NCI-H2196 (cell line): ENCODE measurements around the gene AZIN2.

Experiments used
- DNase-seq: peaks from one replicate; lab custom pipeline; 2025; ENCODE audit not compliant: unreplicated experiment; lab: John Stamatoyannopoulos, UW

Gene AZIN2

DNA sequence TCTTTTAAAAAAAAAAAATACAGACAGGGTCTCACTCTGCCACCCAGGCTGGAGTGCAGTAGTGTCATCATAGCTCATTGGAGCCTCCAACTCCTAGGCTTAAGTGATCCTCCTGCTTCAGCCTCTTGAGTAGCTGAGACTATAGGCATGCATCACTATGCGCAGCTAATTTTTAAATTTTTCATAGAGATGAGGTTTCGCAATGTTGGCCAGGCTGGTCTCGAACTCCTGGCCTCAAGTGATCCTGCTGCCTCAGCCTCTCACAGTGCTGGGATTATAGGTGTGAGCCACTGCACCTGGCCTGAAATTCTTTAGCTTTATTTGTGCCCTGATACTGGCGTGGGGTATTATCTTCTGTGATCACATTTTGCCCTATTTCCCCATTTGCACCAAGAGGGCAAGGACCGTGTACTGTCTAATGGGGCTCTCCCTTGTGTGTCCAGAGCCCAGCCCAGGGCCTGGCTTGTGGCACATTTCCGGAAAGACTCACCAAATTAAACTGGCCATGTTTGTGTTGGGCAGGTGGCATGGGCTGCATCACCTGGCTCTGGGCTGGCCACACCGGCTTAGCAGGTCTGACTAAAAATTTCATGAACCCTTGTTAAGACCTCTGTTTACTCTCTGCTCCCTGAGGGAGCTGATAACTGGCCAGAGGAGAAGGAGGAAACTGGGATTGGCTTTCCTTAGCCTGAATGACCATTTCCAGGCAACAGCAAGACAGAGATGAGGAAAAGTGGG, 68.7 kb downstream of the AZIN2 start:
- DNase-seq = no peak

DNA sequence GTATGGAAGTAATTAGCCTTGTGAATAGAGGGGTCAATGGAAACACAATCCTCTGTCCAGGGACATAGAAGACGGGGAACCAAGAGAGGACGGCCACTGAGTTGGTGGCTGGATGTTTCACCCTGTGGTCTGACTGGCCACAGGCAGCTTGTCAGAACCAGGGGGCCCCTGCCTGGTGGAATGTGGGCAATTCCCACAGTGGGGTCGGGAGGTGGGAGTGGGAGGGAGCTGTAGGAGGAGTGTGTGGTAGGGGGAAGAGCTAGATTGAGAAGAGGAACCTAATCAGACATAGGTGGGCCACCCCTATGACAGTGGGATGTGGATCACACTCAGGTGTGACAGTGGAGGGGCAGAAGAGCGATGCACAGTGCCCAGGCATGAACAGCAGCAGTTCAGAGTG, 69.6 kb downstream of the AZIN2 start:
- no peak for DNase-seq

- DNase-seq = no peak
Observed at GRCh38 chr1:33151116-33151515, 70.2 kb downstream of the AZIN2 start.

DNA sequence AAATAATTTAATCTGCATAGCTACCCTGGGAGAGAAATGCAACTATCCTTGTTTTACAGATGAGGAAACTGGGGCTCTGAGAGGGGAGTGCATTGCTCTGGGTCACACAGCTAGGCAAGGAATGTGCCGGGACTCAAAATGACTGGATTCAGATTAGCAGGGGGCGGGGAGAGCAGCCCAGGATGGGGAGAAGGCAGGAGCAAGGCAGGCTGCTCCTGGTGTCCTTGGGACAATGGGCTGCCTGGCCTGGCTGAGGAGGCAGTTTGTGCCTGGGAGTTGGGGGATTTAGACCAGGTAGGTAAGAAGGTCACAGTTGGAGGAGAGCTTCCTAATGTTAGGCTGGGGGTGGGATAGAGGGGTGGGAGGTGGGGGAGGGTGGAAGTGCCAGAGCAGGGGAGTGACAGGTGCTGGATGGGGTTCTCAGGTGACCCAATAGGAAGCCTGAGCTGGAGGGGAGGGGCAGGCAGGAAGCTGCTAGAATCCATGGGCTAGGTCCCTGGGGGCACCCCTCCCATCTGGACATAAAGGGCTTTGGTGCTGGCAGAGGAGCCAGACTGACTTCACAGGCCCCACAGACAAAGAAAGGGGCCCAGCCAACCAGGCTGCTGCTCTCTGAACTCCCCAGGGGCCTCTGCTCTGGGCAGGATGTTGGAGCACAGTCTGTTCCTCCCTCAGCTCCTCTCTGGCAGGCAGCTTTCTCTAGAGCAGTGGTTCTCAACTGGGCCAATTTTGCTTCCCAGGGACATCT, 71.9 kb downstream of the AZIN2 start:
- peak; percentile 38 for DNase-seq

GRCh38 chr1:33153650-33154049, 72.7 kb downstream of the AZIN2 start:
- no peak for DNase-seq

DNA sequence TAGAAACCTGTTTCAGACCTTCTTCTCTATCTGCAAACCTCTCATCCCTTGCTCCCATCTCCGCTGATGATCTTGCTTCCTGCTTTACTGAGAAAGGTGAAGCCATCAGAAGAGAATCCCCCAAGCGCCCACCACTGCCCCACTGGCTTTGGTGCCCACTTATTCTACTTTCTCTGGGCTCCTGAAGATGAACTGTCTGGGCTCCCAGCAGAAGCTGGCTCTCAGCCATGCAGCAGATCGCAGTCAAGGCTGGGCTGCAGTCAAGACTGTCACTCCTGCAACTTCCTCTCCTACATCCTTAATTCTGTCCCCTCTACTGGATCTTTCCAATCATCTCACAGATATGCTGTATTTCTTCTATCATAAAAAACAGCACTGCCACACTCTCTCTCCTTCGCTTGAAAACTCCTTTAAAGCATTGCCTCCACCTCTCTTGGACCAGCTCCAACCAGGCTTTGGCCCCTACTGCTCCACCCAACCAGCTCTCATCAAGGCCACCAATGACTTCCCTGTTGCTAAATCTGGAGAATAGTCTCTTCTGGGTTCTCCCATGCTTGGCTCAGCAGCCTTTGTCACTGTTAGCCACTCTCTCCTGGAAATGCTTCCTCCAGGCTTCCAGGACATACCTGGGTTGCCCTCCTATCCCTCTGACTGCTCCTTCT, 75.1 kb downstream of the AZIN2 start:
- no peak for DNase-seq

GRCh38 chr1:33157131-33157530, 76.2 kb downstream of the AZIN2 start:
- DNase-seq = no peak

- no peak for DNase-seq
Observed at GRCh38 chr1:33158366-33158765, 77.4 kb downstream of the AZIN2 start.

- no peak for DNase-seq
Observed at GRCh38 chr1:33159577-33159976, 78.6 kb downstream of the AZIN2 start.

DNA sequence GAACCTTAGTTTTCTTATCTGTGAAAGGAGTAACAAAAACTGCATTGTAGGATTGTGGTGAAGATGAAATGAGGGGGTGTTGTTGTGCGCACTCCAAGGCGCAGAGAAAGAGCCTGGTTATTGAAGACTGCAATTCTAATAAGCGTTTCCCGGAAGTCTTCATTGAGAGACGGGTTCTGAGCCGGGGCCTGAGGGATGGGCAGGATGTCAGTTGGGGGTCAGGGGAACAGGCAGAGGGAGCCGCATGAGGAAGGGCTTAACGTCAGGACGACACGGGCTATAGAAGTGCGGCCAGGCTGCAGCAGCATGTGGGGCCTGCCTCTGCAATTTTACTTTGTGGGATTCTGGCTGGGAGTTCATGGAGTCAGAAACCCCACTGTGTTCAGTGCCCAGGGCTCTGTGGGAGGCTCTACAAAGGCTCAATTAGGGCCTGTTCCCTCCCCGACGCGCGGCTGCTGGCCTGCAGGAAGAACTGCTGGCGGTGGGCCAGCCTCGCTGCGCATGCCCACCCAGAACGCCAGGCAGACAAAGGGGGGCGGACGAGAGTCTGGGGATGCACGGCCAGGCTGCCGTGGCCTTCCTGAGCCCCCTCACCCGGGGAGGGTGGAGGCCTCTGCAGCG, 80.2 kb downstream of the AZIN2 start:
- no peak for DNase-seq

DNA sequence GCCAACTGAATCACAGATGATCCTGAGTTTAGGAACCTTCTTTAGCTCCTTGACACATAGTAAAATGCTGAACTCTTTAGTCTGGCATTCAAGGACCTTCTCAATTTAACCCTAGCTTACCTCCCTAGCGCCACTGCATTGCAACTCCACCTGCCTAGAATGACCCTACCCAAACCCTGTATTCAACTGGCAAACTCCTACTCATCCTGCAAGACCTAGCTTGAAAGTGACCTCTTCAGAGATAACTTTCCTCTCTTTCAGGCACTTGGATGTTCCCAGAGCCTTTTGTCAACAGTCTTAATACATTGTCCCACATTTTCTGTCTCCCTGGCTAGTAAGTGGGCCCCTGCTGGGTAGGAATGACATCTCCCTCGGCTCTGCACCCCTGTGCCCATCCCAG, 81.2 kb downstream of the AZIN2 start:
- no peak for DNase-seq

- DNase-seq = no peak
Observed at GRCh38 chr1:33163621-33164519, 82.9 kb downstream of the AZIN2 start.

GRCh38 chr1:33165209-33165608, 84.3 kb downstream of the AZIN2 start:
- DNase-seq = no peak

GRCh38 chr1:33165809-33166208, 84.9 kb downstream of the AZIN2 start:
- no peak for DNase-seq

DNA sequence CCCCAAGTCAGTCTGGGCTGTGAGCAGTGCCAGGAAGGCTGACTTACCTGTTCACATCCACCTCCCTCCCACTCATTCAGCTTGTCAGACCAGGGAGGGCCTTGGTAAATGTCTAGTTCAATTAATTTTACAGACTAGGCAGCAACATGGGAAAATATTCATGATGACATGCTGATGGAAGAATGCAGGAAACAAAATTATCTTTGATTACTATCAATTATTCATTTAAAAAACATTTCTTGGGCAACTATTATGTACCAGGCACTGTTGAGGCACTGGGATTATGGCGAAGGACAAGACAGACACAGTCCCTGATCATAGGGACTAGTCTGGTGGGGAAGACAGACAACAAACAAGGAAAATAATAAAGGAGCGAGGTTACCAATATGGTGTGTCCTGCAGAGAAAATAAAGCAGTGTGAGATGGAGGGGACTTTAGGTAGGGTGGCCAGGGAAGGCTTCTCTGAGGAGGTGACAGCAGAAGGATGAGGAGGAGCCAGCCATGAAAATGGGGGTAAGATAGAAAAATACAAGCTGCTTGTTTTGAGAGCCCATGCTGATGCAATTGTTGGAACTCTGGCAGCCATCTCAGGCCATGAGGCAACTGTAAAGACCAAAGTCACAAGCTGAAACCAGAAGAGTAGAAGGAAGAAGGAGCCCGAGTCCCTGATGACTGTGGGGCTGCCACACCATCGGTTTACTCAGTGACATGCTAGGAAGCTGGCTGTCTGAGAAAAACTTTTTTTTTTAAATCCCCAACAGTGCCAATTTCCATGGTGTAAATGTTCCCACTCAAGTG, 86.9 kb downstream of the AZIN2 start:
- DNase-seq = no peak

DNA sequence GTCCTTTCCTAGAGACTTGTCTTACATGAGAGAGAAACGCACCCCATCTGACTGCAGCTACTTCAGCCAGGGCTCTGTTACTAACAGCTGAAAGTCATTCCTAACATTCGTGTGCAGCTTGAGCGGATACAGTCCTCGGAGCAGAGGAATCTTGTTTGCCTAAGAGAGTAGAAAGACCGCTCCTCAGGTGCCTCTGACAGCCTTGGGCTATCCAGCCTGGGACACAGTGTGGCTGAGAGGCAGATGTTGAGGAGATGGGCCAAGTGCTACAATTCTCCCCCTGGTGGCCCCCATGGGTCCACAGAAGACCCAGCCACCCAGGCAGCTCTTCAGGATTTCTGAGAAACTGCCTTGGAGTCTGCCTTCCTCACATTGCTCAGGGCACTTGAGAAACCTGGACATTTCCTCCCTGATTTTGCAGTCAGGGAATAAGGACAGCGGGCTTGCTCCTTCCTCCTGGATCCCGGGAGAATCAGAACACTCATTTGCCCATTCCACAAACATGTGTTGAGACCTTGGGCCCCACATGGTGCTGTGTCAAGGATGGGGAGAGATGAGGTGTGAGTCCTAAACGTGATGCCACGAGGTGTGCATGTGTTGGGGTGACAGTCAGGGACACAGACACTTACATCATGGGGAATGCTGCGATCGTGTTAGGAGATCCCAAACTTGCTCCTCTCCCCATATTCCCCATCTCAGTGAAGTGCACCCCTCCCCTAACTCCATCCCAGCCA, 87.8 kb downstream of the AZIN2 start:
- no peak for DNase-seq

DNA sequence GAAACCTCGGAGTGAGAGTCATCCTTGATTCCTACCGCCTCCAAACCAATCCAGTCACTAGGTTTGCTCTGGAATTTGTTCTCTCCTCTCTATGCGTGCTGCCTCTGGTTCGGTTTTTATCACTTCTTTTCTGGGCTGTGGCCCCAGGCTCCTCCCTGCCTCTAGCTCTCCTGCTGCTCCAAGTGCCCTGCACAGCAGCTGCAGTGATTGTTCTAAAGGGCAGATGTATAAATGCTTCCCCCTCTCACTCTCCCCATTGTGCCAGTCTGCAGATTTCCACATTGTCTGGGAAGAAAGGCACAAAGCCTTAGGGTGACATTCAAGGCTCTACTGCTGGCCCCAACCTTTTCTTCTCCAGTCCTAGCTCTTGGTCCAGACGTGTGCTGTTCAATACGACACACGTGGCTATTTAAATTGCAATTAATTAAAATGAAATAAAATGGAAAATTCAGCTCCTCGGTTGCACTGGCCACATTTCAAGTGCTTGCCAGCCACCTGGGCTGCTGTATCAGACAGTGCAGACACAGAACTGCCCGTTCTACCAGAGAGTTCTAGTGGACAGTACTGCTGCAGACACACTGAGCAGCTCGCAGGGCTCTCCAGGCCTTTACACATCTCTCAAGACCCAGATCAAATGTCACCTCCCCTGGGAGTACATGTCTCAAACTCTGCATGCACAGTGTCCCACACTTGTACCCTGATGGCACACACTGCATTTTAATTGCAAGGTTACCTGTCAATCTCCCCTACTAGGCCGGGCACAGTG, 88.5 kb downstream of the AZIN2 start:
- DNase-seq = peak; percentile 12
